ENCODE measurements around the gene SKOR1.

SKOR1 gene

DNA sequence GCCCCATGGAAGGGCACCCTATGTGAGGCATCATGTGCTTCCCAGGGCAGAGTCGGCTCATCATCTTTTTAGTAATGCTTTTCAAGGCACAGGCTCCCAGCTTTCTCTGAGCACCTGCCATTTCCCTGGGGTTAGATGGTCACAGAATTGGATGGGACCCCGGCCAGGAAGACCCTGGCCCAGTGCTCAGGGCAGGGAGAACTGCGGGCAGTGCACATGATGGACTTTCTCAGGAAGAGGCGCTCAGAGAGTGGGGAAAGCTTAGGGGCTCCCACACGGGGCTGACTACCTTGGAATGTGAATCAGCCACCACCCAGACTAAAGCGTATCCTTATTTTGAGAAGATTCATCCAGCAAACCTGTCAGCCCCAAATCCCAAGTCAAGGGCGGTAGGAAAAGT is 16.5 kb upstream of the SKOR1 start:
- H3K36me3 ChIP-seq: peaks cover 13 to 56% (median 24%) of the 10 kb centered on the region in 3 donors
- H3K4me3 ChIP-seq: no peak overlapping the region
- H3K27ac ChIP-seq: no peak overlapping the region
- no peaks in the 10 kb centered on the region for H3K9me3 ChIP-seq
- intact Hi-C loops (cut with DNase I; ENCODE audit: low total_unique reads): no loop called here
- no peak for TF ChIP-seq CTCF (IDR thresholded peaks at IDR 0.05)
- no peaks in the 10 kb centered on the region for H3K4me1 ChIP-seq
- no peaks in the 10 kb centered on the region for H3K27me3 ChIP-seq
- DNase-seq: no peak

DNA sequence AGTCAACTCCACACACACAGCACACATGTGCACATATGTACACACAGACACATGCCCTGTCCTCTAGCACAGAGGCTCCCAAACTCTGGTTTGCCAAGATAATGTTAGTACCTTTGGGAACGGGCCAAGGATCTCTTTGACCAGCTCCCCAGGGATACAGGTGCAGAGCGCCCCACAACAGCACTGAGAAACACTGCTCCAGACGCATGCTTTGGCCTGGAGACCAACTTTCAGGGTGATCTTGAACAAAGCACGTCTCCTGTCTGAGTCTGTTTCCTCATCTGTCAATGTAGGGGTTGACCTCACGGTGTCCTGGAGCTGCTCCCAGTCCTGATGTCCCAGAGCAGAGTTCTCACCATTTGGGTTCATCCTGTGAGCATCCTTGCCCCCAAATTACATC is 15.9 kb upstream of the SKOR1 start:
- Histone ChIP-seq H3K27me3 (no peaks in the 10 kb centered on the region), H3K4me3 (no peak overlapping the region), H3K4me1 (no peaks in the 10 kb centered on the region), H3K36me3 (peaks cover 13 to 50% (median 20%) of the 10 kb centered on the region in 3 donors), H3K9me3 (no peaks in the 10 kb centered on the region), H3K27ac (no peak overlapping the region)
- intact Hi-C loops (cut with DNase I; ENCODE audit: low total_unique reads): no loop called here
- no peak for DNase-seq
- TF ChIP-seq CTCF (IDR thresholded peaks at IDR 0.05): no peak

DNA sequence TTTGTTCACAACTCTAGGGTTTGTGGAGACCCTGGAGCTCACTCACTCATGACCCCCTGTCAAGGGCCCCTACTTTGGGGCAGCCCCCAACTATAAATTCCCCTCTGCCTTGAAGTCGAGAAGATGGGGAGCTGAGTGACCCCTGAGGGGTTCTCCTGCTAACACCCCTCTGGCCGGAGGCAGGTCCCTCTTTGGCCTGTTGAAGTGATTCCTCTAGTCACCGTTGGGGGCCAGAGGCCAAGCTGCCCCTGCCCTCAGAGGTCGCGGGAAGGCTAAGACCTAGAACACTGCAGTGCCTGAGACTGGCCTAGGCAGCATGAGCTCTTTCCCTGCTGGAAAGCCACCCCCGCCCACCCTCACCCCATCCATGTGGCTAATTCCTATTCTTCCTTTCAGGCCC is 15.4 kb upstream of the SKOR1 start:
- no peak for DNase-seq
- no peak for TF ChIP-seq CTCF (IDR thresholded peaks at IDR 0.05)
- Histone ChIP-seq H3K9me3 (peaks cover 0 to 3% (median under 1%) of the 10 kb centered on the region in 3 donors), H3K27ac (no peak overlapping the region), H3K4me3 (no peak overlapping the region), H3K4me1 (no peaks in the 10 kb centered on the region), H3K27me3 (no peaks in the 10 kb centered on the region), H3K36me3 (peaks cover 13 to 47% (median 20%) of the 10 kb centered on the region in 3 donors)
- intact Hi-C loops (cut with DNase I; ENCODE audit: low total_unique reads): no loop called here

DNA sequence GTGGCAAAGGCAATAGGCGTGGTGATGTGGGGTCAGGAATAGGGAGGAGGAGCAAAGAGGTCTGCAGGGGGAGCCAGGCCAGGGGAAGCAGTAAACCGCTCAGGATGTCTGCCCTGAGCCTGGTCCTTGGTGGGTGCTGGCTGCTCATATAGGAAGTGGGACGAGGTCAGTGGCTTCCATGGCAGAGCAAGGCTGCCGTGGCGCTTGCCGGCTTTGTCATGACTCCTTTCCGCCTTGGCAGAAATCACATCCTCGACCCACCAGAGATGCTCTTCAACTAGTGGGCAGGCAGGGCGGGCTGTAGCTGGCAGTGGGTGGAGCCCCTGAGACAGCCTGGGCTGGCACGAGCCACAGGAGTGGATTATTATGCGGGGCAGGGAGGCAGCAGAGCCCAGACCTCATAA is 13.1 kb upstream of the SKOR1 start:
- peaks cover 11 to 31% (median 12%) of the 10 kb centered on the region in 3 donors for H3K36me3 ChIP-seq
- peak in 1 of 2 donors; percentile 33 for DNase-seq
- no peak overlapping the region for H3K4me3 ChIP-seq
- H3K9me3 ChIP-seq: peaks cover 0 to 18% (median 10%) of the 10 kb centered on the region in 3 donors
- H3K27ac ChIP-seq: no peak overlapping the region
- intact Hi-C loops (cut with DNase I; ENCODE audit: low total_unique reads): no loop called here
- H3K4me1 ChIP-seq: no peaks in the 10 kb centered on the region
- no peak for TF ChIP-seq CTCF (IDR thresholded peaks at IDR 0.05)
- H3K27me3 ChIP-seq: peaks cover 0 to 11% of the 10 kb centered on the region in 2 donors

DNA sequence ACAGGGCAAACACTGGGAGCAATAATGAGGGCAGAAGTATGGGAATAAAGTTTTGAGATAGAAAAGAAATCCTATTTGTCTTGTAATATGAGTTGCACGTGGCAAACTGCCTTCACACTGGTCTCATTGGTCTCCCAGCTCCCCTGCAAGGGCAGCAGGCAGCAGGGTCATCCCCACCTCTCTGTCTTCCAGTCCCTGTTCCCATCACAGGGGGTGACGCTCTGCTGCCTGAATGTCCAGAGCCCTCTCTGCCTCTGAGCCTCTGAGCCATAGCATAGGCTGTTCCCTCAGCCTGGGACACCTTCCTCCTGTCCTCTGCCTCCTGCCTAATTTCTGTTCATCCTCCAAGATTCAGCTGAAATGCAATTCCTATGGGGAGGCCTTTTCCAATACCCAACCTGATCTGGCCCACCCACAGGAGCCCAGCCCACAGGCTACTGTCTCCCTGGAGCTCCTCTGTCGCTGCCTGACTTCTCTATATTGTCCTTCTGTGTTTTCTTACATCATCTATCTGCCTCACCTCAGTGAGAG is 12.1 kb upstream of the SKOR1 start:
- Histone ChIP-seq H3K27me3 (peaks cover 0 to 18% of the 10 kb centered on the region in 2 donors), H3K9me3 (peaks cover 0 to 18% (median 10%) of the 10 kb centered on the region in 3 donors), H3K27ac (no peak overlapping the region), H3K36me3 (peaks cover 8 to 22% (median 11%) of the 10 kb centered on the region in 3 donors), H3K4me3 (no peak overlapping the region), H3K4me1 (no peaks in the 10 kb centered on the region)
- TF ChIP-seq CTCF (IDR thresholded peaks at IDR 0.05): no peak
- DNase-seq: peak in 1 of 2 donors; percentile 41
- intact Hi-C loops (cut with DNase I; ENCODE audit: low total_unique reads): no loop called here

Data from tibial artery (tissue), 4 donors.